Mucosa of descending colon (tissue), 3 donors: ENCODE measurements around the gene SMARCD1. TPM values are rescaled to one million over a fixed set of nuclear protein-coding genes. Genes with fewer than 3 reads are reported as not detected.

Experiments used
- ATAC-seq: fragments of 200-7000 bp; cut with Tn5 transposase; one replicate; pipeline ENCODE4 v1.9.1; 2020; ENCODE audit warnings: mild to moderate bottlenecking, moderate library complexity
- DNase-seq, 3 donors: peaks; one replicate each; pipeline ENCODE4 v3.0.0-alpha.2; 2020
- H3K36me3 ChIP-seq: fragments of 200-600 bp; one replicate; pipeline ENCODE4 v1.8.0; 2021; ENCODE audit warnings: low read depth, mild to moderate bottlenecking
- H3K4me1 ChIP-seq: fragments of 200-600 bp; one replicate; pipeline ENCODE4 v1.8.0; 2021; ENCODE audit warnings: low read depth, mild to moderate bottlenecking
- H3K4me3 ChIP-seq: fragments of 200-600 bp; one replicate; pipeline ENCODE4 v1.8.0; 2021; ENCODE audit warnings: mild to moderate bottlenecking
- H3K9me3 ChIP-seq: fragments of 200-600 bp; one replicate; pipeline ENCODE4 v1.8.0; 2021; ENCODE audit warnings: mild to moderate bottlenecking
- CTCF ChIP-seq: fragments of 200-600 bp; IDR thresholded peaks from one replicate; pipeline ENCODE4 v1.8.0; 2022; ENCODE audit warnings: antibody characterized with exemption, mild to moderate bottlenecking
- intact Hi-C, 2 donors: fragments of 100-400 bp; cut with DNase I in 1 of 2; cut with micrococcal nuclease in 1 of 2; formaldehyde crosslinking; loops; one replicate each; pipeline versions ENCODE4 v1.11.0 to v1.11.1; 2022; cut with DNase I, micrococcal nuclease
- total RNA-seq, 3 donors: library from RNA; stranded (reverse); fragmentation: NEBNext Ultra II Directional in 2 of 3; extraction: Animal tissue kit (Norgen Biotek cat#: 25700) in 2 of 3; gene quantifications; one replicate each; pipeline versions ENCODE4 v1.2.1 to v1.2.4, GENCODE V29; 2021 to 2023
- donor health status: DM: no; HTN: no; CAD: no; lungs with moderate emphysema.
- donor health status: DM: no; HTN: no; CAD: no.
- donor health status: DM: no; HTN: yes; CAD: no.

SMARCD1 gene
- total RNA-seq, 3 donors from 2014 or later: 34.2 to 44.9 (median 38.9) TPM

GRCh38 chr12:50087151-50087550 is 2.0 kb downstream of the SMARCD1 start:
- intact Hi-C loops: no loop called here
- ATAC-seq (no peak), DNase-seq (no peak)
- TF ChIP-seq CTCF: no peak
- H3K9me3 ChIP-seq: no peaks in the 10 kb centered on the region
- peaks cover 11% of the 10 kb centered on the region for H3K36me3 ChIP-seq
- peaks cover 10% of the 10 kb centered on the region for H3K4me1 ChIP-seq
- no peak overlapping the region for H3K4me3 ChIP-seq

- no peaks in the 10 kb centered on the region for H3K9me3 ChIP-seq
- peaks cover 10% of the 10 kb centered on the region for H3K4me1 ChIP-seq
- H3K4me3 ChIP-seq: no peak overlapping the region
- no peak for ATAC-seq
- no peak for TF ChIP-seq CTCF
- DNase-seq: no peak
- H3K36me3 ChIP-seq: peaks cover 13% of the 10 kb centered on the region
- intact Hi-C loops: no loop called here
These were observed 2.9 kb downstream of the SMARCD1 start for GRCh38 chr12:50087995-50088394.

- intact Hi-C loops: no loop called here
- peak in 1 of 3 donors; percentile 86 for DNase-seq
- ATAC-seq: peak; percentile 57
- Histone ChIP-seq H3K4me3 (no peak overlapping the region), H3K4me1 (peaks cover 10% of the 10 kb centered on the region), H3K36me3 (peaks cover 17% of the 10 kb centered on the region), H3K9me3 (no peaks in the 10 kb centered on the region)
- peak; percentile 61 for TF ChIP-seq CTCF
These were observed 3.6 kb downstream of the SMARCD1 start for GRCh38 chr12:50088577-50089335.

GRCh38 chr12:50089730-50090129 is 4.6 kb downstream of the SMARCD1 start:
- H3K9me3 ChIP-seq: no peaks in the 10 kb centered on the region
- H3K36me3 ChIP-seq: peaks cover 19% of the 10 kb centered on the region
- intact Hi-C loops: no loop called here
- ATAC-seq (no peak), DNase-seq (no peak)
- TF ChIP-seq CTCF: no peak
- H3K4me1 ChIP-seq: peaks cover 6% of the 10 kb centered on the region
- H3K4me3 ChIP-seq: no peak overlapping the region

- Histone ChIP-seq H3K36me3 (peaks cover 21% of the 10 kb centered on the region), H3K9me3 (no peaks in the 10 kb centered on the region), H3K4me3 (no peak overlapping the region), H3K4me1 (peaks cover 6% of the 10 kb centered on the region)
- no peak for ATAC-seq
- intact Hi-C loops: no loop called here
- no peak for DNase-seq
- no peak for TF ChIP-seq CTCF
These were observed 5.2 kb downstream of the SMARCD1 start for GRCh38 chr12:50090391-50090790.

- peaks cover 25% of the 10 kb centered on the region for H3K36me3 ChIP-seq
- no peak for ATAC-seq
- no peak for TF ChIP-seq CTCF
- no peak overlapping the region for H3K4me3 ChIP-seq
- H3K9me3 ChIP-seq: no peaks in the 10 kb centered on the region
- intact Hi-C loops: no loop called here
- no peaks in the 10 kb centered on the region for H3K4me1 ChIP-seq
- DNase-seq: no peak
These were observed 12.8 kb downstream of the SMARCD1 start for GRCh38 chr12:50097952-50098351.
